ENCODE results near the gene MEOX1. TPM values are rescaled to one million over a fixed set of nuclear protein-coding genes. Genes with fewer than 3 reads are reported as not detected.

Gene MEOX1
- total and polyA plus RNA-seq, 2 of the 13 experiments (the other 11 are each of a cell fraction or from before 2014, with no cell fraction given) = not detected

DNA sequence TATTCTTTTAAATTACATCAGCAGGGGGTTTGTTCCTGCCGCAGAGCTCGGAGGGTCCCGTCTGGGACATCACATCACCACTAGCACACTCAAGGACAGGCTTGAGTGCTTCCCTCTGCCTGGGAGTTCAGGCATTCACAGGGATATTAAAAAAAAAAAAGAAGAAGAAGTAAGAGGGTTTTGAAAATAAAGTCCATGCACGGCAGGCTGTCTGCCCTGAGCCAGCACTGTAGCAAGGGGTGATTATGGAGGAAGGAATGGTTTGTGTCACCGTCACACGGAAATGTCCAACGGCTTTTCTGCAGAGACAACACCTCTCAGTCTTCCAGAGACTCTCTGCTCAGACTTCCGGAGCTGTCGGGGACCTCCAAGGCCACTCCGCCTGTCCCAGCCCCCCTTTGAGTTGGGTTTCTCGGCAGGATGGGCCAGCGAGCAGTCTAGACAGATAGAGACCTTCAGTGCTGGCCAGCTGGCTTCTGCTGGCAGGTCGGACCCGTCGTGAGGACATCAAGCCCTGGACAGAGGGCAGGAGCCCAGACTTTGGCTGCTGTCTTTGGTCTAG, 33.6 kb downstream of the MEOX1 start:
- H3K4me1 ChIP-seq (ENCODE audit: insufficient read depth, low read length) = peaks cover 40% of the 10 kb centered on the region
- TF ChIP-seq JUN (CRISPR knock-in tag; IDR thresholded peaks at IDR 0.05) = no peak
- TF ChIP-seq, protein P1, sequence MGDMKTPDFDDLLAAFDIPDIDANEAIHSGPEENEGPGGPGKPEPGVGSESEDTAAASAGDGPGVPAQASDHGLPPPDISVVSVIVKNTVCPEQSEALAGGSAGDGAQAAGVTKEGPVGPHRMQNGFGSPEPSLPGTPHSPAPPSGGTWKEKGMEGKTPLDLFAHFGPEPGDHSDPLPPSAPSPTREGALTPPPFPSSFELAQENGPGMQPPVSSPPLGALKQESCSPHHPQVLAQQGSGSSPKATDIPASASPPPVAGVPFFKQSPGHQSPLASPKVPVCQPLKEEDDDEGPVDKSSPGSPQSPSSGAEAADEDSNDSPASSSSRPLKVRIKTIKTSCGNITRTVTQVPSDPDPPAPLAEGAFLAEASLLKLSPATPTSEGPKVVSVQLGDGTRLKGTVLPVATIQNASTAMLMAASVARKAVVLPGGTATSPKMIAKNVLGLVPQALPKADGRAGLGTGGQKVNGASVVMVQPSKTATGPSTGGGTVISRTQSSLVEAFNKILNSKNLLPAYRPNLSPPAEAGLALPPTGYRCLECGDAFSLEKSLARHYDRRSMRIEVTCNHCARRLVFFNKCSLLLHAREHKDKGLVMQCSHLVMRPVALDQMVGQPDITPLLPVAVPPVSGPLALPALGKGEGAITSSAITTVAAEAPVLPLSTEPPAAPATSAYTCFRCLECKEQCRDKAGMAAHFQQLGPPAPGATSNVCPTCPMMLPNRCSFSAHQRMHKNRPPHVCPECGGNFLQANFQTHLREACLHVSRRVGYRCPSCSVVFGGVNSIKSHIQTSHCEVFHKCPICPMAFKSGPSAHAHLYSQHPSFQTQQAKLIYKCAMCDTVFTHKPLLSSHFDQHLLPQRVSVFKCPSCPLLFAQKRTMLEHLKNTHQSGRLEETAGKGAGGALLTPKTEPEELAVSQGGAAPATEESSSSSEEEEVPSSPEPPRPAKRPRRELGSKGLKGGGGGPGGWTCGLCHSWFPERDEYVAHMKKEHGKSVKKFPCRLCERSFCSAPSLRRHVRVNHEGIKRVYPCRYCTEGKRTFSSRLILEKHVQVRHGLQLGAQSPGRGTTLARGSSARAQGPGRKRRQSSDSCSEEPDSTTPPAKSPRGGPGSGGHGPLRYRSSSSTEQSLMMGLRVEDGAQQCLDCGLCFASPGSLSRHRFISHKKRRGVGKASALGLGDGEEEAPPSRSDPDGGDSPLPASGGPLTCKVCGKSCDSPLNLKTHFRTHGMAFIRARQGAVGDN (CRISPR knock-in tag; IDR thresholded peaks at IDR 0.05) = 0 out of 2 replicates have a peak, but pooled peaks have one; percentile 6
- peak; percentile 19 for TF ChIP-seq ZNF883 (CRISPR knock-in tag; IDR thresholded peaks at IDR 0.05; ENCODE audit: not compliant biosample characterization)
- no peak for TF ChIP-seq HOXA5 (CRISPR knock-in tag; IDR thresholded peaks at IDR 0.05)
- 0 out of 2 replicates have a peak, but pooled peaks have one; percentile 50 for TF ChIP-seq ETV5 (CRISPR knock-in tag; IDR thresholded peaks at IDR 0.05; ENCODE audit: borderline replicate concordance)
- peak; percentile 34; the same call in 1 of the 2 replicates for TF ChIP-seq ZSCAN25 (CRISPR knock-in tag; IDR thresholded peaks at IDR 0.05)
- TF ChIP-seq, protein P2, sequence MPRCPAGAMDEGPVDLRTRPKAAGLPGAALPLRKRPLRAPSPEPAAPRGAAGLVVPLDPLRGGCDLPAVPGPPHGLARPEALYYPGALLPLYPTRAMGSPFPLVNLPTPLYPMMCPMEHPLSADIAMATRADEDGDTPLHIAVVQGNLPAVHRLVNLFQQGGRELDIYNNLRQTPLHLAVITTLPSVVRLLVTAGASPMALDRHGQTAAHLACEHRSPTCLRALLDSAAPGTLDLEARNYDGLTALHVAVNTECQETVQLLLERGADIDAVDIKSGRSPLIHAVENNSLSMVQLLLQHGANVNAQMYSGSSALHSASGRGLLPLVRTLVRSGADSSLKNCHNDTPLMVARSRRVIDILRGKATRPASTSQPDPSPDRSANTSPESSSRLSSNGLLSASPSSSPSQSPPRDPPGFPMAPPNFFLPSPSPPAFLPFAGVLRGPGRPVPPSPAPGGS (CRISPR knock-in tag; IDR thresholded peaks at IDR 0.05) = peak; percentile 28; the same call in 1 of the 2 replicates
- no peak overlapping the region for H3K27ac ChIP-seq (ENCODE audit: extremely low read length, insufficient read depth, low read length)
- ChIA-PET POLR2A (no interaction called here), CTCF (ENCODE audit: low intra/inter-chr PET ratio, low total read pairs) (no interaction called here)
- in situ Hi-C loops (cut with HindIII; ENCODE audit: extremely low pct_ligation_motif_present, low pct_unique_long_range_greater_than_20kb) = no loop called here
- H4K20me1 ChIP-seq (ENCODE audit: insufficient read depth, low read length) = no peaks in the 10 kb centered on the region
- peaks cover 5 to 13% of the 10 kb centered on the region in 2 experiments; a peak in 2 of 5 replicates for H3K27me3 ChIP-seq (ENCODE audit: control insufficient read depth in 1 of 2, insufficient read depth in 2 of 2, low read length in 2 of 2)
- DNase-seq (ENCODE audit: low spot score) = no peak
- peak overlapping the region; percentile 11 to 56 (median 36); a peak in 5 of 6 replicates for H3K4me3 ChIP-seq (replicated peaks in 1 of 3; ENCODE audit: insufficient read depth in 1 of 3, low read depth in 2 of 3, low read length in 3 of 3)
- no TSS peak for BruUV-seq (replicated peaks)
- no peaks in the 10 kb centered on the region for H3K36me3 ChIP-seq (replicated peaks in 1 of 2; ENCODE audit: control insufficient read depth in 1 of 2, insufficient read depth in 2 of 2, low read length in 2 of 2)
- WGBS (ENCODE audit: low lambda C conversion rate) = under 1% methylated on average over 11 of the region's 15 CpGs
- FAIRE-seq = no peak
- ATAC-seq = peak; percentile 64
- peak overlapping the region; percentile 79 for H2AFZ ChIP-seq (ENCODE audit: low read length)
- peak overlapping the region; percentile 80 for H3K4me2 ChIP-seq (ENCODE audit: low read depth, low read length)
- H3K9me3 ChIP-seq (ENCODE audit: low read length) = no peaks in the 10 kb centered on the region
- intact Hi-C loops (cut with micrococcal nuclease; ENCODE audit: unreplicated experiment) = no loop called here
- no peaks in the 10 kb centered on the region for H3K79me2 ChIP-seq (ENCODE audit: insufficient read depth, low read length)
- no peak overlapping the region; the same call in 1 of the 2 replicates for H3K9ac ChIP-seq (ENCODE audit: insufficient read depth, low read depth, low read length)
